ENCODE data around the gene PRKN. TPM values are rescaled to one million over a fixed set of nuclear protein-coding genes. Genes with fewer than 3 reads are reported as not detected.

PRKN gene
- total RNA-seq, 1 donor from 2014 or later, result 9.3 TPM

DNA sequence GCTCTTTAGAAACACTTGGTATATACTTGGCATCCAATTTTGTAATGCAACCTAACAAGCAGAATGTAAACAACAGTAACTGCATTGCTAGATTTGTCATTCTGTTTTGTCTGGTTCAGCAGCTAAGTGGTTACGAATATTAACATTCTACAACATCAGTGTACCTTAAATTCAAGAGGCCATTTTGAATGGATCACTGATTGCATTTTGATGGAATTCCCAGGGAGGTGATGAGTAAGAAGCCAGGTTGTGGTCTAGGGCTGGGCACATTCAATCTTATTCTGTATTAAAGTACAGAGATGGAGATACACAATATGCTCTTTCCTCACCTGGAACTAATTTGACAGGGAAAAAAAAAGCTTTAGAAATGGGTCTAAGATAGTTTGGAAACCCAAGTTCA lies 483.5 kb downstream of the PRKN start:
- DNase-seq (ENCODE audit: low spot score), result no peak

DNA sequence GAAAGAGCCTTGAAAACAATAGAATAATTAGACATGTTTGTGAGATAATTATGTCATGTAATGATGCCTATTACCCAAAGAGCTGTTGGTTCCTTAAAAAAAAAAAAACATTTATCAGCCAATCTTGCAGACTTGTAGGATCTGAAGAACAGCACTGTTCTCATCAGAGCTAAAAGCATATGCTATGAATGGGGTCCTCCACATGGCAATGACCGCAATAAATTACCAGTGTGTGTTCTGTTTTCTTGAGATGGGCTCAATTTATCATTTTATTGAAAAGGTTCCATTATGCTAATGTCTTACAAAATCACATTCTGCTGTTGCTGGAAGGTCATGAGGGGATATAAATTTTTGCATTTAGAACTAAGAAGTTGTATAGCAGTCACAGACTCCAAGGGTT lies 484.7 kb downstream of the PRKN start:
- no peak for DNase-seq (ENCODE audit: low spot score)

DNA sequence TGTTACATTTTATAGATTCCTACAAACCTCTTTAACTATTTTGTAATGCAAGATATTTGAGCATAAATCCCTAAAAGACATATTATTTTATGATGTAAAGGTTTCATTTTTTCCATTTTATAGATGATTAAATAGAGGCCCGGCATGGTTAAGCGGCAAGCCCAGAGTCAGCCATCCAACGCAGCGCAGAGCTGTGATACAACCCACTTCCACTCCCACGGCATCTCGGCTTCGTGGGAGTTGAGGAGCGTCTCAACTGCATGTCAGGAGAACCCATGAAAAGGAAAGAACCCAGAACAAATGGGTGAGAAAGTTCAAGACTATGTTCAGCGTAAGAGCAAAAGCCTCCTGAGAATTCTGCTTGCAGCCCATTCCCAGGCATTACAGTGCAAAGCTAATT lies 488.2 kb downstream of the PRKN start:
- no peak for DNase-seq (ENCODE audit: low spot score)

DNA sequence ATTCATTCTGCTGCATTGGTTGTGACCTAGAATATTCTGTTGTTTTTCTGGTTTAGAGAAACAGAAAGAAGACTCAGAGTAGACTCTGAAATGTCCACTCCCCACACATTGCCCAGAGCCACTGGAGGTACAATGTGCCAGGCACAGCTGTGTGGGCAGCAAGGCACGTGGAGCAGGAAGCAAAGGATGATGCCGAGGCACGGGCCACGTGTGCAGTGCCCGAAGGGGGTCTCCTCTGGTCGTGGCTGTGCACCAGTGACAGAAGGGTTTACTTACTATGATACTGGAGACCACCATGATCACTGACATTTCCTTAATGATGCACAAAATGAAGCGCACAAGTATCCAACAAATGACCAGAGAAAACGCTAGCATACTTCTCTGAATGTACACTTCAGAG lies 488.9 kb downstream of the PRKN start:
- DNase-seq (ENCODE audit: low spot score), result no peak

DNA sequence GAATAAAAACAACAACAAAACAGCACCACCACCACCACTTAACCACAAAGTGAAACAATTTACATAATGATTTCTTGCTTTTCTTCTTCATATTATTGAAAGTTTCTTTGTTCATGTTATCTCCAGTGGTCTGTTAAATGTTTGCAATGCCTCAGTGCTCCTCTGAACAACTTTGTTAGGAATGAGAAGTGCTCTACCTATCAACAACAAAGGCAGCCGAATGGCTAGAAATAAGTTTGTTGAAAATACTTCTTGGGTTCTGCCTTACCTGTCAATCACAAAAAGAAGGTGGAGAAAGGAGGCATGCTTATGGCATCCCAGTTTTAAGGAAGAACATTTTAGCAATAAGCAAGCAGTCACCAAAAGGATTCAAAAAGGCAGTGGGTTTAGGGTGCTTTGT lies 490.2 kb downstream of the PRKN start:
- no peak for DNase-seq (ENCODE audit: low spot score)

DNA sequence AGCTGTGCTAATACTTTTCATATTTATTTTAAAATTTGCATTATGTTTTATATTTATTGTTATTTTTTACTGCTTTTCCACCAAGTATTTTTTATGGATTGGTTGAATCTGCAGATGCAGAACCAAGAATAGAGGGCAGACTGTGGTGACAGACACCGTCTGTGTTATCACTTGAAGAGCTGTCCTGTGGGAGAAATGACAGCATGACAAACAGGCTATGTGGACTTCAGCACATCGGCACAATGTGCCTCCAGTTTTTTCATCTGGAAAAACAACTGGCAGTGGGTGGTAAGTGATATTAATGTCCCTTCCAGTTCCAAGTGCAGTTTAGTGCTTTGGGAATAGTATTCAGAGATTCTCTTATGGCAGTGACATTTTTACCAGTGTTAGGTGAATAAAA lies 492.9 kb downstream of the PRKN start:
- no peak for DNase-seq (ENCODE audit: low spot score)

DNA sequence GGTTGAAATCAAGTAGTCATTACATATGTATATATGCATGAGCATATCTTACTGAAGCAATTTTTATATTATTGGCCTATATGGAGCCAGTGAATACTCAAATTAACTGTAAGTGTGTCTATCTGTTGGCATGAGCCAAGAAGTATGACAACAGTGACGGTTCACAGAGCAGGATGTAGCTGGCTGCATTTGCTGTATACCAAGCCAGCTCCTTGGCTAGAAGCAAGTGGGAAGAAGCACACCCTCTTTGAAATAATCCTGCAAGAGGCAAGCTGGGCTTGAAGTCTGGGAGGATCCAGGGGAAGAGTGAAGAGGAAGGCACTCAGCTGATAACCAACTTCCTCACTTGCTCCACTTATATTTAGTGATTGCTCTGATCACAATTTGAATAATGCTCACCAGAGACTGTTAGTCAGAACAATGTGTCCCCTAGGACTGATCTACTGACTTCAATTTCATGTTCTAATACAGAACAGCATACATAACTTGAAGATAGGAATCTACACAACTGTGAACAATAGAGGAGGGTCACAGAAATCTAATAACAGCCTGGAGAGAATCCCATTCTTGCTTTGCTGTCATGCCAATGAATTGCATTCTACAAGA lies 497.3 kb downstream of the PRKN start:
- no peak for DNase-seq (ENCODE audit: low spot score)

DNA sequence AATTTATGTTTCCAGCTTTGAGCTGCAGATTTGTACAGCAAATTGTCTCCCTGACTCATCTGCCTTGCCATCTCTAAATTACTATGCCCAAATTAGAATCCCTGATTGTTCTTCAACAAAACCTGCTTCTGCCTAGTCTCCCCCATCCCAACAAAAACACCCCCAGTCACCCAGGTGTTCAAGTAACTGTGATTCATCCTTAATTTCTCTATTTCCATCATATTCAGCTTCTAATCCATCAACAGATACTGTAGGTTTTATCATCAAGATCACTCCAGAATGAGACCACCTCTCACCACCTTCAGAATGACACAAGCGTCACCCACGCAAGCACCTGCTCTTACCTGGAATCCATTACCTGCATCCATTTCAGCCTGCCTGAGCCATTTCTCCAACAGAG lies 498.5 kb downstream of the PRKN start:
- no peak for DNase-seq (ENCODE audit: low spot score)

DNA sequence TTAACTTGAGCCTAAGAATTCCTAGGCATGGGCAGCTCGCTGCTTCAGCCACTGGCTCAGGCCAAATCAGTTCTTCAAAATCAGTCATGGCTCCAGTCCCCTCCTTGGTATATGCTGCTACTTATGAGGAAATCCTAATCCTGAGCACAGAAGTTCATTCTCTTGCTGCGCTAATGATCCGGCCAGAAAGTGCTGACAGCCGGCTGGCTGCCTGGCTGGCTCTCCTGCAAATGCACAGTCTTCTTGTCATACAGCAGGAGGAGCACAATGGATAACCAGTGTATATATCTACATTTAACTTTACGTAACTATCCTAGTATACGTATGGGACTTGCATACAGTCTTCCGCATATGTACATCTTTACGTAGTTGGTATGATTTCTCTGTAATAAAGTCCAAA lies 500.8 kb downstream of the PRKN start:
- DNase-seq (ENCODE audit: low spot score), result no peak

DNA sequence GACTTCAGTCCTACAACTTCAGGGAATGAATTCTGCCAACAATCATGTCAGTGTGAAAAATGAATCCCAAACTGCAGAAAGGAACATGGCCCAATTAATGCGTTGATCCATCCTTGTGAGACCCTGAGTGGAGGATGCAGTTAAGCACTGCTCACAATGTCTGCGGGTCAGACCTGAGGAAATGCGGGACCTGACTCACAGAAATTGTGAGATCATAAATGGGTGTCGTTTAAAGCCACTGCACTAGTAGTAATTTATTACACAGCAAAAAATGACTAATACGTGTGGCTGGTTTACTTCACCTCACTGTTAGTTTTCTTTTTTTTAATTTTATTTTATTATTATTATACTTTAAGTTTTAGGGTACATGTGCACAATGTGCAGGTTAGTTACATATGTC lies 505.0 kb downstream of the PRKN start:
- no peak for DNase-seq (ENCODE audit: low spot score)

DNA sequence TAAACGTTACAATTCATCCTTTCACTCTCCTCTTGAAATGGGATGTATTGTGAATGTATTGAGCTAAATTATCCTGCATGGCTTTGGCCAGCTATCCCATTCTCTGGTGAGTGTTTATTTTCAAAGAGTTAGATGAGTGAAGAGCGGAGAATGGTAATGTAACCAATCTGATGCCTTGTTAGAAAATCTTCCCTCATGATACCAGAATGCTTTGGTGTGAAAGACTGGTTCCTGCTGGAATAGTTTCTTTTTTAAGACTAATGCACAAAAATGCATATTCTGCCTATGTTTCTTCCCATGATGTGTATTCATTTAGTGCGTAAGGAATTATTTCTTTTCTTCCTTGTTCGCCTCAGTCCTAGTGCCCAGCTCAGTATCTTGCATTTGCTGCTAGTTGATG lies 506.7 kb downstream of the PRKN start:
- no peak for DNase-seq (ENCODE audit: low spot score)

DNA sequence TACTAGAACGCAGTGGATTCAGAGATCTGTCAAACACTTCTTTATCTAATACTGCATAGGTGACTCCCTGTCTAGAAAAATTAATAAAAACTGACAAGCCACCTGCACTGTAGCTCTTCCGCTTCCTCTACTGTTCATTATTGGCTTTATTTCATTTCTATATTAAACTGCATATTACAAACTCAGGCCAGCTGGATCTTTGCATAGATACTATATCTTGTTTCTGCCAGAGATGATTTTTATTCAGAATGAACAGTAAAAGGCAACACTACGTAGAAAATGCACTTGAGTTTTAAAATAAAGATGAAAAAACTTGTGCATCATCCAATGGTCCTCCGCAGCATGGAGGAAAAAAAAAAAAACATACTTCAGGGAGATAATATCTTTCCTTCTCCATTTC lies 508.3 kb downstream of the PRKN start:
- no peak for DNase-seq (ENCODE audit: low spot score)

DNA sequence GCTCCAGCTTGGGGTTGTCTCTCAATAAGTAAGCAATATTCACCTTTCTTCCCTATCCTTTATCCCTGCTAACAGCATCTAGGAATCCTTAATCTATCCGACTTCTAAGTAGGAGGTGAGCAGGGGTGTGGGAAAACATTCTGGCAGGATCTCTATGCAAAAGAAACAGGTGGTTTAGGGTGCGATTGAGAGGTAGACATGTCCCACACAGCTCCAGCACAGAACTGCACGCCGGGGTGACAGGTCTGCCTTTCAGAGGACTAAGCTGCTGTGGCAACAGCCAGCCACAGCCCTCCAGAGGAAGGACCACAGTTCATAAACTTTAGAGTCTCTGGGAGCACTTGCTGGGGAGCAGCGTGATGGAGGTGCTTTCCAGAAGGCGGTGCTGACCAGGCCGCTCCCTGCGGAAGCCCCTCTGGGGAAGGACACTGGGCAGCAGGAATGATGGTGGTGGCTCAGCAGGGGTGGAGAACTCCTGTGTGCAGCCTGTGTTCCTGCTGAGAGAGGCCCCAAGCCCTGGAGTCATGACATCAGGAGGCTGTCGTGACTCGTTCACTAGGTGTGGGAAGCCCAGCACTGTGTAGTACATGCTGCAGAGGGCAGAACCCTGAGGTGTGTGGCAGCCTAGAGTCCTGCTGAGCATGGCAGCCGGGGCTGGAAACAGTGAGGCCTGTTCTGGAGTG lies 509.6 kb downstream of the PRKN start:
- no peak for DNase-seq (ENCODE audit: low spot score)

DNA sequence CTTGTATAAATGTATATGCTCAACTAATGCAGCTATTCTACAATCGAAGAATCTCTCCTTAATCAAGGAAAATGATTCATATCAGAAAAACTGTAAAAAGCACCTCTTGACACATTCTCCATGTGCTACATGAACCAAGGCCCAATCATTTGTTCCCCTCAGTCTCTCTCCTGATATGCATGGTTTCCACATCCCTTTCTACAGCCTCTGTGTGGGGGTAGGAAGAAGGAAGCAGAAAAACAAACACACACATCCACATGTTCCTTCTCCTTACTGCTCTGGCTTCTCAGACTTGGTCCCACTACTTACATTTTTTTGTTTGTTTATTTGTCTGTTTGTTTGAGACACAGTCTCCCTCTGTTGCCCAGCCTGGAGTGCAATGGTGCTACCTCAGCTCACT lies 510.5 kb downstream of the PRKN start:
- no peak for DNase-seq (ENCODE audit: low spot score)

DNA sequence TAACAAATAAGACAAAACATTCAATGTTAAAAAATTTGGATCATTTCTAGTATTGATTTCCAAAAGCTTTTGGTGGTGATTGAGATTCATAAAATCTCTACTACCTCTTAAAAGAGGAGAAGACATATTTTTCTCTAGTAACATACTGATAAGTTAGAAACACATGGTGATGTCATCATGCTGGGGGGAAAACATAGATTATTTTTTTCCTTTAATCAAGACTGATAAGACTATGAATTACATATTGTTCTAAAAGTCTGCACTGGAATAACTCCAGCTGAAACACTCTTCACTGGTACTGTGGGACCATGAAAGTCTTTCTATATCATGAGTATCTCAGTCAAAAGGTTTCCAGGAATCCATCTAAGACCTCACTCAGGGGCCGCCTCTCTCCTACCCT lies 515.8 kb downstream of the PRKN start:
- DNase-seq (ENCODE audit: low spot score), result no peak

DNA sequence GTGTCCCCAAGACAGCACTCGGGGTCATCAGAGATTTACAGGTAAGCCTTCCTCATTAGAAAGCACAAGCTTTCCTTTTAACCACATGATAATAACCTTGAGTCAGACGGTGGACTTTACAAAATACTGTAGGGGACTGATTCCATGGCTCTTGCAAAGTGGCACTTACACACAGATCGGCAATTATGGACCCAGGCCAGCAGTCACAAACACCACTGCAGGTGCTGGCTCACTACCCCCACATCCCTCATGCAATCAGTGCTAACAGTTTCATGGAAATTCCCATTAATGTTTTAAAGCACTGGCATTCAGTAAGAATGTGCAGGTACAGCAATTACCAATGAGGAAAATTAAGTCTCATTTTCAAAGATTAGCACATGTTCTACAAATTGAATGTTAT lies 516.5 kb downstream of the PRKN start:
- no peak for DNase-seq (ENCODE audit: low spot score)

DNA sequence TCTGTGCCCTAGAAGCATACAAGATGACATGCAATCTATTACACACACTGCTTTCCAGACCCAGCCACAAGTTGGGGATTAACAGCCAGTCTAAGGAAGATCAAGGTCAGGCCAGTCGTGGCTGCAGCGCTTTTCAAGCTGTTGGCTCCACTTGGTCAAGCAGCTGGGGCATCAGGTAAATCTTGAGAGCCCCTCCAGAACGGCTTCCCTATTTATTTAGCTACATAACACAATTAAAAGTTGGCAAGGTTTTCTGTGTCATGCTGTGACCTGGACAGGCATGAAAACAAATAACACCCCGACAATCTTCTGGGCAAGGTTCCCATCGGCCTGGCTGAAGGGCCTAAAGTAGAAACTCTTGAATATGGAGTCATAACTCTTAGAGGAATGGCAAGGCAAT lies 524.3 kb downstream of the PRKN start:
- no peak for DNase-seq (ENCODE audit: low spot score)

DNA sequence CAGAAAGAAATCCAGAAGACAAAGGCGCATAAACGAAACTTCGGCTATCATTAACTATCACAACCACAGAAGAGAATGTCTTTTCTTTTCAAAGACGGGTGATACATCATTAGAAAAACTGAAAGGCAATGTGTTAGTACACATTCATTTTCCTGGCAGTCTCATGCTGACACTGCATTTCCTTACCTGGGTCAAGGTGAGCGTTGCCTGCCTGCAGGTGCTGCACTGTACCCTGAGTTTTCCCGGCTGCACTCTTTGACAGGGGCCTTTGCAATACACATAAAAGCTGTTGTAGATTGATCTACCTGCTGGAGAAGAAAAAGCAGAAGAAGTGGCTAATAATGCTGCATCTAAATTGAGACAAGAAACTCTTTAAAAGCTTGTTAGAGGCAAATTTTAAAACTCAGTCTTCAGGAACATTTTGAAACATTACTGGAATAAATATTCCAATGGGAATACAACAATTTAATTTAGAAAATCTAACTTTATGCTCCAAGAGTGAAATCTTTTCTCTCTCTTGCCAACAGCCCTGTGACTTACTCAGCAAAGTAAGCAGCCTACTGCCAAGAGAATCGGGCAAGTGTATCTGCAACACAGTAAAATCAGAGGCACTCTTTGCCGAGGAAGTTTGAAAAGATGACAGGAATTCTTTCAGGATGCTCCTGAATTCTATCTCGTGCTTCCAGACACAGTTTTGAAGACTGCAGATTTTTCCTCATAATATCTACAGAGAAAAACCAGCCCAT lies 526.4 kb downstream of the PRKN start:
- no peak for DNase-seq (ENCODE audit: low spot score)

DNA sequence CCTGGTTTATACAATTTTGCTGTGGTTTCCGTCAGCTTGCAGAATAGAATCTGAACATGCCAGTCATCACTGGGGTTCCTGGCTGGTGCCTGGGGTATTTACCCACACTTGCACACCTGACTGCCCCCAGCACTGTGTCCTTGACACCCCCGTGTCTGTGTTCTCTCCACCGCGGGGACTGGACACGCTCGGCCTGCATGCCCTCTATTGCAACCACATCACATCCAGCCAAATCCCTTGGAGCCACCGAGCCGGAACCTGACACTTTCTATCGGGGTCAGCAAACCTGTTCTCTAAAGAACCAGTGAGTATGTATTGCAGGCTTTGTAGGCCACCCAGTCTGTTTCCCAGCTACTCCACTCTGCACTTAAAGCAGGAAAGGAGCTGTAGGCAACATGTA lies 527.5 kb downstream of the PRKN start:
- no peak for DNase-seq (ENCODE audit: low spot score)

DNA sequence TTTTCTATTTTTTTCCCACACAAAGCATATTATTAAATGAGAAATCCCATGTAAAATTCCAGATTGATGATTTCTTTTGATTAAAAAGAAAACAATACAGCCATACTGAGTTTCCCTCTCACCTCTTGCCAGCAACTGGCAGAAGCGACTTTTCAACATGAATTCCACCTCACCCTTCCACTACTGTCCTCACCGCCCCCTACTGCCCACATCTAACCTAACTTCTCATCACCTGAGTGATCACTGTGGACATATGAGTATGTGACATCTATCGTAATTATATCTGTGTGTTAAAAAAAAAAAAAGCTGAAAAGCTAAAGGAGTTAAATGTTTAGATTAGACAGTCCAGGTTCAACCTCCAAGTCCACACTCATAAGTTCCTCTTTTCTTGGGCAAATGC lies 528.6 kb downstream of the PRKN start:
- DNase-seq (ENCODE audit: low spot score), result no peak

DNA sequence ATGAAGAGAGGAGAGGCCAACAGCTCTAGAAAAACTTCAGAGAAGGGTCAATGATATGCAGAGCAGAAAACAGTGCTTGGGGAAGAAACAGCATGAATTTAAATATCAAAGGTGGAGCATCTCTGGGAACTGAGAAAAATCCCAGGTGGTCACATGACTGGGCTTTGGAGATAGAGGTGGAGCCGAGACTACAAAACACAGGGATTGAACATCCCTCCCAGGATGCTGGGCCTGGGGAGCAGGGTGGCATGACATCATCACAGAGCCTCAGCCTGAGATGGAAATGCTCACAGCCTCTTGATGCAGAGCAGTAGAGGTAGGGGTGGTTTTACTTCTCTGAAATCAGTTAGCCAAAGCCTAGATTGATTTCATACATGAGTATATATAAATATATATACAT lies 529.5 kb downstream of the PRKN start:
- DNase-seq (ENCODE audit: low spot score), result no peak

DNA sequence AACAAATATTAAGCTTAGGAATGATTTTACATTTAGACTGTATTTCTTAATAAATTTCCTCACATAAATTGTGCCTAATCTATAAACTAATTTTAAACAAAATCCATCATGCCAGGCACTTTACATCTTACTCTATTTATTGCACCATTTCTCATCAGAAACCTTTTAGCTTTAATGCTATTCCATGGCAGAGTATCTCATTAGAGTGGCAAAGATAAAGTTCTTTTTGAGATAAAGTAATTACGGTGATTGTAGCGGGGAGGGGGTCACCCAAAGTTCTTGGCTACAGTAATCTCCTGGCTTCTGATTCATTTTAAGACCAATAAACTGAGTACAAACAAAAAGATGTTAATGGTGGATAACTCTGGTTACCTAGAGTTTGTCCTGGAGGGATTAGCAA lies 532.1 kb downstream of the PRKN start:
- no peak for DNase-seq (ENCODE audit: low spot score)

DNA sequence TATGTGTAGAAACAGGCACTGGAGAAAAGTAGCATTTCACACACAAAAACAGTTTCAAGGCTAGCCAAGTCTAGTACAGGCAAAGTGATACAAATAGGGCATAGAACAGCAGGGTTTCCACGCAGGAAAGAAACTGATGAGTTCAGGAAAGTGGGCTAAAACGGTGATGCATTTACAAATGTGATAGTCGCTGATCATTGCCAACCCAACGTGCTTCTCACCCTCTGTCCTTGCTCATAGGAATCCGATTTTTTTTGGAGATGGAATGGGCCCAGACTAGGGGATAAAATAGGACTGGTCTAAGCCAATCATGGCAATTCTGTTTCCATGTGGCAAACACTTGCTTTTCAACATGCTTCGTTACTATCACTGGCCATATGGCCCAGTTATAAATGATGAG lies 536.6 kb downstream of the PRKN start:
- DNase-seq (ENCODE audit: low spot score), result no peak

Data from mucosa of gallbladder (tissue), 1 donor.